ENCODE measurements around the gene MAN1B1.
"Not testable (repeated sequence)": the region's sequence is repeated elsewhere in the genome, so short reads cannot be mapped to it uniquely, and the experiment has no call there.

The MAN1B1 gene

GRCh38 chr9:137128158-137128861 lies 41.5 kb downstream of the MAN1B1 start:
- DNase-seq (ENCODE audit: low spot score): no peak

DNA sequence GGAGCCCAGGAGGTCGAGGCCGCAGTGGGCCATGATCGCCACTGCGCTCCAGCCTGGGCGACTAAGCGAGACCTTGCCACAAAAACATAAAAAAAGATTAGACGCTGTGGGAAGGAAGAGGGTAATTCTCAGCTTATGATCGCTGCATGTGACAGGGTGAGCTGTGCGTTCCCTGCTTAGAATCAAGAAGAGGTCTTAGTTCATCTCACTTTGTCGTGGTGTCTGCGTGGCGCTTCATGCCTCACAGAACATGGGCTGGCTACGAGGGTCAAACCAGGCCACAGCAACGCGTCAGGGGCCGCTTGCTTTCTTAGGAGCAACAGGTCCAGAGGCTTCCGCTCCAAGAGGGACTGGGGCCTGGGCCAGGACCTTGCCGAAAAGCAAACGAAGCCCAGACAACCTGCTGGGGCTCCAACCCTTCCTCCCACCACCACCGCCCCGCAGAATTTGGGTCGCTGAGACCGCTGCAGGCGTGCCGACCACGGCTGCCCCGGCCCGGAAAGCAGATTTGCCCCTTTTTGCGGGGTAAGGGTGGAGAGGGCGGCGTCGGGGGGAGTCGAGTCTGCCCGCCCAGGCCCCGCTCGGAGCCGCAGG lies 42.2 kb downstream of the MAN1B1 start:
- DNase-seq (ENCODE audit: low spot score): no peak

DNA sequence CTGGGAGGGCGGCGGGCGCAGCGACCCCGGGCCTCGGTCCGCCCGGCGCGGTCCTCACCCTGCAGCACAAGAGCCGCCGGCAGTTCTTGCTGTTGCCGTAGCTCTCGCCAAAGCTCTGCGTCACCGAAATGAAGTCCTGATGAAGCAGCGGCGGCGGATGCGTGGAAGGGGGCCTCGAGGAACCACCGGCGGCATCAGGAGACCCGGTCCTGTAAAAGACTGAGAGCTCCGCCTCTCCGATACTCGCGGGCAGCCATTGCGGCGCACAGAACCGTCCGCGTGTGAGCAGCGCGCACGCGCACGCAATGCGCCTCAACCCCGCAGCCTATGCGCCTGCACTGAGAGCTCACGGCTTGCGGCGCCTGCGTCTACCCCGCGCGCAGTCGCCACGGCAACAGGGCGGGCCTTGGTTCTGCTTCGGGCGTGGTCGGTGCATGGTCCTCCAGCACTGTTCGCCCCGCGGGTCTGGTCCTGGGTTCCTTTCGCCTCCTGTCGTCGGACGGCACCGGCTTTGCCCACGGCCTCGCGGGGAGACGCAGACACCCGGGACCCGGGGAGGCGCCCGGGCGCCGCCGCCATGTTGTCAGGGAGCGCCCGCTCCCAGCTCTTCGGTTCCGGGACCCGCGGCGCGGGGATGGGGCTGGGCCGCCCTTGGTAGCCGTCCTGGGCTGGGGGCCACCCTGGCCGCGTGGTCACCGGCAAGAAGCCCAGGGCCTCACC lies 42.8 kb downstream of the MAN1B1 start:
- DNase-seq (ENCODE audit: low spot score): peak; percentile 90

- DNase-seq (ENCODE audit: low spot score): no peak
These were observed 43.5 kb downstream of the MAN1B1 start for GRCh38 chr9:137130176-137130755.

DNA sequence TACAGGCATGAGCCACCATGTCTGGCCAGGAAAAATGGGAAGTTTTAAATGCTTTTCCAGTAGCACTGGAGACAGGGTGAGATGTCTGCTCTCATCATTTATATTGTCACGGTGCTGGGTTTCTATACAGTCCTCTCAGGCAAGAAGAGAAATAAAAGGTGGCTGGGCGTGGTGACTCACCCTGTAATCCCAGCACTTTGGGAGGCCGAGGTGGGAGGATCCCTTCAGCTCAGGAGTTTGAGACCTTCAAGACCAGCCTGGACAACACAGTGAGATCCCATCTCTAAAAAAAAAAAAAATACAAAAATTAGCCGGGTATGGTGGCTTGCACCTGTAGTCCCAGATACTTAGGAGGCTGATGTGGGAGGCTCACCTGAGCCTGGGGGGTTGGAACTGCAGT lies 47.4 kb downstream of the MAN1B1 start:
- no peak for DNase-seq (ENCODE audit: low spot score)

DNA sequence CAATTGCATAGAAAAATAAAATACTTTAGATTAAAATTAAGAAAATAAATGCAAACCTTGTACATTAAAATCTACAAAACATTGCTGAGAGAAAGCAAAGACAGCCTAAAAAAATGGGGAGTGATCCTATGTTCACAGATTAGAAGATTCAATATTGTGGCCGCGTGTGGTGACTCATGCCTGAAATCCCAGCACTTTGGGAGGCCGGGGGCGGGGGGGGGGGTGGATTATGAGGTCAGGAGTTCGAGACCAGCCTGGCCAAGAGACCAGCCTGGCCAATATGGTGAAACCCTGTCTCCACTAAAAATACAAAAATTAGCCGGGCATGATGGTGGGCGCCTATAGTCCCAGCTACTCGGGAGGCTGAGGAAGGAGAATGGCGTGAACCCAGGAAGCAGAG lies 48.4 kb downstream of the MAN1B1 start:
- DNase-seq (ENCODE audit: low spot score): not testable (repeated sequence)

GRCh38 chr9:137136261-137136880 lies 49.6 kb downstream of the MAN1B1 start:
- no peak for DNase-seq (ENCODE audit: low spot score)

DNA sequence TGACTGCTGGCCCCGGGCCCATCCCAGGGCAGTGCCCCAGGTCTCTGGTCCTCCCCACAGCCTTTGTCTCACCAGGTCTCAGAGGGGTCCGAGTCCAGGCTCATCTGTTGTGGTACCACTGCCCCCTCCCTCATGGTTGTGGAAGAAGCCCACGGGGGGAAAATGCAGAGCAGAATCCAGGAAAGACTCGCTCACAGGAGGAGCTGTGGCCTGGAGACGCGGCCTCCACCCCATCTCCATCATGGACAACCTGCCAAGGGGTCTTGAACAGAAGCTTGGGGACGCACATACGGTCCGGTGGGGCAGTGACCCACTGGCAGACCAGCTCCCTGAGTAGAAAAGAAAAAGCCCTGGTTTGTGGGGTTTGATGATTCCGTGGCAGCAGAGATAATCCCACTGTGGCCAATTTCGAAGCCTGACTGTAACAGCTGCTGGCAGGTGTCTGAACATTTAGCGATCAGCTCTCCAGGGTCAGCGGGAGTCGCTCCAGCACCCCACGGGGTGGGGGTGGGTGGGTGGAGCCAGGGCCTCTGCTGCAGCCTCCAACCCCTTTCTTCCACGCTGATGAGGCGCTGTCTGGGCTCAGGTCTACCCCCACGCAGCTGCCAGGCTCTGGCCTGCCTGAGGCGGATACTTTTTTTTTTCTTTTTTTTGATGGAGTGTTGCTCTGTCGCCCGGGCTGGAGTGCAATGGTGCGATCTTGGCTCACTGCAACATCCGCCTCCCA lies 50.3 kb downstream of the MAN1B1 start:
- DNase-seq (ENCODE audit: low spot score): no peak

DNA sequence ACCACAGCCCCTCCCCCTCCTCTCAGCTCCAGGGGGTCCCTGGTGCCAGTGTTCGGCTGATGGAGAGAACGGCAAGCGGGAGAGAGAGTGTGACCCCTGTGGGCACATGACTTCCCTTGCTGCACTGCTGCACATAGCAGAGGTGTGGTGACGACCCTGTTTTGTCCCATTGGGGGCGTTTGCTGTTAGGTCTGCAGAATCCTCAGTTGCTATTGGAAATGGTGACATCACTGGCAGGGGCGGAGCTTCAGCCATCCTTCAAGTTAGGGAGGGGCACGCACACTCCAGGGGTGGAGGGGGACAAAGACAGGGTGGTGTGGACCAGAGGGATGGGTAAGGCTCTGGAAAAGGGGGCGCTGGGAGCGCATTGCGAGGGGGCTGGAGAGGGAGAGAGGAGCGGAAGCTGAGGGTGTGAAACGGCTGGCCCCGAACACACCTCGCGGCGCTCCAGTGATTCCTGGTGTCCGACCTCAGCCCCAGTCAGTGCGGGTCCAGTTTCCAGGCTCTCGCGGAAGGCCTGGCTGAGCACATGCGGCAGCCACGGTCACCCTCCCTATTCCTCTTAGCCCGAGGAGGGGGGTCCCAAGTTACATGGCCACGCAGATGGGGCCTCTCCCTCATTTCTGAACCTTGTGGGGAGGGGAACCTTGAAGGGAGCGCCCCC lies 51.4 kb downstream of the MAN1B1 start:
- DNase-seq (ENCODE audit: low spot score): no peak

GRCh38 chr9:137138722-137139467 lies 52.1 kb downstream of the MAN1B1 start, which contains the start of gene GRIN1:
GRIN1 (plus strand) TSS chr9:137139154; CDS start chr9:137139487, 333 bp downstream.
- no peak for DNase-seq (ENCODE audit: low spot score)

- no peak for DNase-seq (ENCODE audit: low spot score)
These were observed 52.8 kb downstream of the MAN1B1 start for GRCh38 chr9:137139468-137140150.

DNA sequence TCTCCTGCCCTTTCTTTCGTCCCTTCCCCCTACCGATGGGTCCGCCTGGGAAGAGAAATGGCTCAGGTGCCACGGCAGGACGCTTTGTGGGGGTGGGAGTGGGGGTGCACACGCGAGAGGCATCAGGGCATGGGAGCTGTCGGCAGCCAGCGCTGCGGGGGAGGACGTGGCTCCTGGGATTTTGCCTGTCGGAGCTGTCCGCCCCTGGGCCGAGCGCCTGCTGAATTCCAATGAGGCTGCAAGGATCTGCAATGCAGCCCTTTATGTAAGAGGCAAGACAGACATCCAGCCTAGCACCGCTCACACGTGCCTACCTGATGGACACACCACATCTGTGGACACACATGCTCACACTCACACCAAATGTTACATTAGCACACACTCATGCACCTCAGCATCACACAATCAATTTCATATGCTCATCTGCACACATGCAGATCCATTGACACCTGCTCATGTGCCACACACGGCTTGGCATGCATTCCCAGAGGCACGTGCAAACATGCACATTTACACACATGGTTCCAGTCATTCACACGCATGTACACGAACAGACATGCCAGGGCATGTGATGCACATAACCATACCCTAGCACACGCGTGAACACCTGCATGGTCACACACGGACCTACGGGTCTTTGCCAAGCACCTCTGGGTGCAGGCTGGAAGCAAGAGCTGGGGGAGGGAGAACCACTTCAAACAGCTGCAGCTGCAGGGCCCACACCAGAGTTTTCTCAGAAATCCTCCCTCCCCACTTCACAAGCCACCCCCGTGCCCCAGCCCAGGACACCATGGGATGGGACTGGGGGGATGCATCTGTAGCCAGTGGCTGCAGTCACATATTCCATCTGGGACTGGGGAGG lies 53.6 kb downstream of the MAN1B1 start:
- DNase-seq (ENCODE audit: low spot score): no peak

GRCh38 chr9:137141050-137141810 lies 54.4 kb downstream of the MAN1B1 start:
- DNase-seq (ENCODE audit: low spot score): no peak

- DNase-seq (ENCODE audit: low spot score): no peak
These were observed 55.5 kb downstream of the MAN1B1 start for GRCh38 chr9:137141976-137142936.

DNA sequence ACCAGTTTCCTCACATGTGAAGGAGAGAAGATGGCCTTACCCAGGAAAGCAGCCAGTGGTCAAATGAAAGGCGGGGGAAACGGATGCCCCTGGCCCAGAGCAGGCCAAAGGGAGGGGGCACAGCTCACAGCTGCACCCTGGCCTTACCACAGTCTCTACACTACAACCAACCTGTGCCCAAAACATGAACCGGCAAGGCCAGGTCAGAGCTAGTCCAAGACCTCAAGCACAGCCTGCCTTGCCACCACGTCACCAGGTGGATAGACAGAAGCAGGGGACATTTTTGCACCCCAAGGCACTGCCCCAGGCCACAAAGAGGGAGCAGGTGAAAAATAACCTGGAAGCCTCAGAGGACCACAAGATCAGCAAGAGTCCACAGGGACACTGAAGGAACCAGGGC lies 56.7 kb downstream of the MAN1B1 start:
- no peak for DNase-seq (ENCODE audit: low spot score)

GRCh38 chr9:137145731-137146526 lies 59.1 kb downstream of the MAN1B1 start:
- DNase-seq (ENCODE audit: low spot score): no peak

Measured in left forelimb (tissue), 1 donor.